Measurements from ENCODE around the gene C19orf33.

The C19orf33 gene

GRCh38 chr19:38265213-38265861 is 38.7 kb upstream of the C19orf33 start:
- TF ChIP-seq, protein P1, sequence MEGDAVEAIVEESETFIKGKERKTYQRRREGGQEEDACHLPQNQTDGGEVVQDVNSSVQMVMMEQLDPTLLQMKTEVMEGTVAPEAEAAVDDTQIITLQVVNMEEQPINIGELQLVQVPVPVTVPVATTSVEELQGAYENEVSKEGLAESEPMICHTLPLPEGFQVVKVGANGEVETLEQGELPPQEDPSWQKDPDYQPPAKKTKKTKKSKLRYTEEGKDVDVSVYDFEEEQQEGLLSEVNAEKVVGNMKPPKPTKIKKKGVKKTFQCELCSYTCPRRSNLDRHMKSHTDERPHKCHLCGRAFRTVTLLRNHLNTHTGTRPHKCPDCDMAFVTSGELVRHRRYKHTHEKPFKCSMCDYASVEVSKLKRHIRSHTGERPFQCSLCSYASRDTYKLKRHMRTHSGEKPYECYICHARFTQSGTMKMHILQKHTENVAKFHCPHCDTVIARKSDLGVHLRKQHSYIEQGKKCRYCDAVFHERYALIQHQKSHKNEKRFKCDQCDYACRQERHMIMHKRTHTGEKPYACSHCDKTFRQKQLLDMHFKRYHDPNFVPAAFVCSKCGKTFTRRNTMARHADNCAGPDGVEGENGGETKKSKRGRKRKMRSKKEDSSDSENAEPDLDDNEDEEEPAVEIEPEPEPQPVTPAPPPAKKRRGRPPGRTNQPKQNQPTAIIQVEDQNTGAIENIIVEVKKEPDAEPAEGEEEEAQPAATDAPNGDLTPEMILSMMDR (IDR thresholded peaks at IDR 0.05; ENCODE audit: extremely low read depth, insufficient read depth, missing control alignments) = no peak
- in situ Hi-C loops (cut with MboI; ENCODE audit: low pct_unique_long_range_greater_than_20kb, low sequenced_read_pairs, unreplicated experiment) = no loop called here
- DNase-seq (ENCODE audit: low spot score) = no peak

DNA sequence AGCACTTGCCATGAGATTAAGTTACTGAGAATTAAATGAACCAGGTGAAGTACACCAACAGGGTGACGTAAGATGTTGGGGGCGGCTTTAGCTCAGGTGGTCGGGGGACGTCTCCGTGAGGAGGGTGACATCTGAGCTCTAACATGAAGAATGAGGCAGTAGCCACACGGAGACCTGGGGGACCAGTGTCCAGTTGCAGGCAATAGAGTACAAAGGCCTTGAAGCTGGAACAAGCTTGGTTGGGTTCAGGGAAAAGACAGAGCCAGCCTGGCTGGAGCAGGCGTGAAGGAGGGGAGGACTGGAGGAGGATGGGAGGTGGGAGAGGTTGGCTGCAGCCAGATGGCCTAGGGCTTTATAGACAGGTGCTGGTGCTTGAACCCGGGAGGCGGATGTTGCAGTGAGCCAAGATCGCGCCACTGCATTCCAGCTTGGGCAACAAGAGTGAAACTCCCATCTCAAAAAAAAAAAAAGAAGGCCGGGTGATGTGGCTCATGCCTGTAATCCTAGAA is 38.1 kb upstream of the C19orf33 start:
- TF ChIP-seq, protein P1 (IDR thresholded peaks at IDR 0.05; ENCODE audit: extremely low read depth, insufficient read depth, missing control alignments) = no peak
- in situ Hi-C loops (cut with MboI; ENCODE audit: low pct_unique_long_range_greater_than_20kb, low sequenced_read_pairs, unreplicated experiment) = no loop called here
- no peak for DNase-seq (ENCODE audit: low spot score)

DNA sequence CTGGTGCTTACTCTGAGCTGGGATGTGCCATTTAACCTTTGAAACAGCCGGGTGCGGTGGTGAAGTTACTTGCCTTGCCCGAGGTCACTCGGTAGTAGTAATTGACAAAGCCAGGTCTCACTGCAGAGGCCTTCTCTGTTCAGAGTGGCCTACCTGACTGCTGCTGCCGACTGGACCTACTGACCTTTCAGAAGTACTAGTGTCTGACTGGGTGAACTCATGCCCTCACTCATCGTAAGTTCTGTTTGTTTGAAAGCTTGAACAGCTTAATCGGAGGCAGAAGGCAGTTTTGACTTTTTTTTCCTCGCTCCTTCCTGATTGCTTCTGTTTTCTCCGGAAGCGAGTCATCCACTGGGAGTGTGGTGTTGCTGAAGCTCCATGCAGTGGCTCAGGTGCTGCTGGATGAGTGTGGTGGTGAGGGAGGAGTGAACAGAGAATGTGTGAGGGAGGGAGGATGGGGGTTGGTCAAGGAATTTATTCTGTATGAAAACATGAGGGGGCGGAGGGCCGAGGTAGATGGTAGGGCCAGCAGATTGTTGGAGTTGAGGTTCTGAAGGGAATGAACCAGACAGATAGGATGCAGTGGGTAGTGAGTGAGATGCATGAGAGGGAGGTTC is 37.0 kb upstream of the C19orf33 start:
- TF ChIP-seq, protein P1 (IDR thresholded peaks at IDR 0.05; ENCODE audit: extremely low read depth, insufficient read depth, missing control alignments) = no peak
- no peak for DNase-seq (ENCODE audit: low spot score)
- in situ Hi-C loops (cut with MboI; ENCODE audit: low pct_unique_long_range_greater_than_20kb, low sequenced_read_pairs, unreplicated experiment) = no loop called here

GRCh38 chr19:38267761-38268483 is 36.1 kb upstream of the C19orf33 start:
- DNase-seq (ENCODE audit: low spot score) = no peak
- TF ChIP-seq, protein P1 (IDR thresholded peaks at IDR 0.05; ENCODE audit: extremely low read depth, insufficient read depth, missing control alignments) = no peak
- in situ Hi-C loops (cut with MboI; ENCODE audit: low pct_unique_long_range_greater_than_20kb, low sequenced_read_pairs, unreplicated experiment) = no loop called here

DNA sequence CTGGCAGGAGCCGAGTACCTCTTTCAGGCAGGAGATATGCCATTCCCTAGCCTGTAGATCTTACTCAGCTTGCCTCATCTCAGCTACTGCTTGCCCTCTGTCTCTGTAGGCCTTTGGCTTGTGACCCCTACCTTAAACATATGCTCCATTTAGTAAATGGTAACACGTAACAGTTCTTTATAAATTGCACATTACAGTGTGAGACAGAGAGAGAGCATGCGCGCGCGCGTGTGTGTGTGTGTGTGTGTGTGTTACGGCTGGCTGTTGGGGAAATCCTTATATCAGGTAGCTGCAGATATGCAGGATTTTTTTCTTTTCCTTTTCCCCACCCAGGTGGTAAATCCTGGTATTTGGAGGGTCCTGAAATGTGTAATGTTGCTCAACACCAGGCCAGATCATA is 35.5 kb upstream of the C19orf33 start:
- no peak for DNase-seq (ENCODE audit: low spot score)
- TF ChIP-seq, protein P1 (IDR thresholded peaks at IDR 0.05; ENCODE audit: extremely low read depth, insufficient read depth, missing control alignments) = no peak
- in situ Hi-C loops (cut with MboI; ENCODE audit: low pct_unique_long_range_greater_than_20kb, low sequenced_read_pairs, unreplicated experiment) = no loop called here

- TF ChIP-seq, protein P1 (IDR thresholded peaks at IDR 0.05; ENCODE audit: extremely low read depth, insufficient read depth, missing control alignments) = no peak
- in situ Hi-C loops (cut with MboI; ENCODE audit: low pct_unique_long_range_greater_than_20kb, low sequenced_read_pairs, unreplicated experiment) = no loop called here
- DNase-seq (ENCODE audit: low spot score) = no peak
Observed at GRCh38 chr19:38270587-38271167, 33.4 kb upstream of the C19orf33 start.

Data from GM13977 (cell line).